Right forelimb (tissue), 1 donor: Measurements from ENCODE around the gene FBXO33.

Experiments used
- DNase-seq: peaks from one replicate; pipeline ENCODE4 v3.0.0-alpha.2; 2018

The FBXO33 gene

GRCh38 chr14:39432179-39432618 is at the start of gene FBXO33:
FBXO33 (minus strand) TSS chr14:39432433; CDS start chr14:39432162, 271 bp downstream.
- peak; percentile 98 for DNase-seq

GRCh38 chr14:39474416-39474911 is 42.2 kb upstream of the FBXO33 start:
- DNase-seq, result no peak

GRCh38 chr14:39472078-39472477 is 39.8 kb upstream of the FBXO33 start:
- DNase-seq, result no peak

GRCh38 chr14:39469094-39469710 is 37.0 kb upstream of the FBXO33 start:
- peak; percentile 47 for DNase-seq

- no peak for DNase-seq
Observed at GRCh38 chr14:39467889-39468524, 35.8 kb upstream of the FBXO33 start.

- DNase-seq, result no peak
Observed at GRCh38 chr14:39459795-39460478, 27.7 kb upstream of the FBXO33 start.

GRCh38 chr14:39456702-39457250 is 24.5 kb upstream of the FBXO33 start:
- DNase-seq, result no peak

GRCh38 chr14:39454906-39455539 is 22.8 kb upstream of the FBXO33 start:
- no peak for DNase-seq

- DNase-seq, result no peak
Observed at GRCh38 chr14:39452680-39453079, 20.4 kb upstream of the FBXO33 start.

GRCh38 chr14:39451811-39452210 is 19.6 kb upstream of the FBXO33 start:
- DNase-seq, result no peak

GRCh38 chr14:39447175-39447661 is 15.0 kb upstream of the FBXO33 start:
- DNase-seq, result no peak

GRCh38 chr14:39446131-39446744 is 14.0 kb upstream of the FBXO33 start:
- no peak for DNase-seq

- no peak for DNase-seq
Observed at GRCh38 chr14:39442293-39442692, 10.1 kb upstream of the FBXO33 start.

GRCh38 chr14:39441805-39442204 is 9.6 kb upstream of the FBXO33 start:
- DNase-seq, result no peak

- DNase-seq, result no peak
Observed at GRCh38 chr14:39440975-39441374, 8.7 kb upstream of the FBXO33 start.

GRCh38 chr14:39435241-39435640 is 3.0 kb upstream of the FBXO33 start:
- no peak for DNase-seq

- no peak for DNase-seq
Observed at GRCh38 chr14:39434401-39434800, 2.2 kb upstream of the FBXO33 start.

GRCh38 chr14:39433452-39433813 is 1.2 kb upstream of the FBXO33 start:
- no peak for DNase-seq

- no peak for DNase-seq
Observed at GRCh38 chr14:39432619-39433451, 602 bp upstream of the FBXO33 start.

- peak; percentile 71 for DNase-seq
Observed at GRCh38 chr14:39431416-39432178, 636 bp downstream of the FBXO33 start.
